HG02623 (cell line): ENCODE results near the gene RAP1A.
"Not testable (repeated sequence)": the region's sequence is repeated elsewhere in the genome, so short reads cannot be mapped to it uniquely, and the experiment has no call there.

Experiments
- ATAC-seq: cut with Tn5 transposase; IDR thresholded peaks from one replicate; pipeline ENCODE4 v1.9.1; 2021; ENCODE audit warnings: moderate library complexity; ENCODE audit not compliant: unreplicated experiment

The RAP1A gene

DNA sequence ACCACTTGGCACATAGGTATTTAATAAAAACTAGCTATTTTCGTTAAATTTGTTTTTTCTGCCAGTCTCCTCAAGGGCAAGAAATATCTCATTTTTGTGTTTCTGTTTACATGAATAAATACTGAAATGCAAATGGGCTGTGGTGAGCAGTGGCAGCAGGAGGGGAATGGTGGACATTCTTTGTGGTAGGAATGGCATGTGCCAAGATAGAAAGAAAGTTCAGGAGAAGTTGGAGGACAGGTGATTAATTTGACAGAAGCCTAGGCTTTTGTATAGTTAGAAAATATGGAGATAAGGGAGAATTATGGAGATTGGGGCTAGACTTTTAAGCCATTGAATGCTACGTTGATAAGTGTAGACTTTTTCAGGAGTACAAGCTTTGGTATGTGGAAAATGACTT is 8.6 kb downstream of the RAP1A start:
- no peak for ATAC-seq

DNA sequence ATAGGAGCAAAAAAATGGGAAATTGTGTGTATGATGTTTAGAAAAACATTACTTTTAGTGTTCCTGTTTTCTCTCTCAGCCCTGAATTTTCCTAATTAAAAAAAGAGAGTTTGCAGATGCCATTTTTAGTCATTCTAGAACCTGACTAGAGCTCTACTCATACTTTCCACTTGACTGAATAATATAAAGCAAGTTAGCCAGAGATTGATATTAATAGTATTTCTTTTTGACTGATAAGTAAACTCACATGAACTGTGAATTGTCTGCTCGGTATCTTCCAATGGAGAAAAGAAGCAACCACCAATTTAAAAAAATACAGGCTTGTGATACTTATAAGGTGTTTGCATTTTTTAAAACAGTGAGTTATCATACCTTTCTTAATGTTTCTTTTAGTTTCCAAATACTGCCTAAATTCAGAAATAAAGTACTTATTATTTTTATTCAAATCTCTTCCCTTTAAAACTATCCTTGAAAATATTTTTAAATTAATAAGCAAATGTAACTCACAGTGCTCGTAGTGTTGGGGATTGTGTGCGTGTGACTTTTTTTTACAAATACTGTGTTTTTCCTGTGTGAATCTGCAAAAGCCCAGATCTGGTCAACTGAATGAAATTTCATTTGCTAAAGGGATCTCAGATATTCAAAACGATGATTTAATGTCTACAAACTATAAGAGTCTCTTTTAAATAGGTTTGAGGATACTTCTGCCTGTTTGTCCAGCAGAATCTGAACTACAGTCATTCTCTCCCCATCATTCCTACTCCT is 9.8 kb downstream of the RAP1A start:
- ATAC-seq, result no peak

DNA sequence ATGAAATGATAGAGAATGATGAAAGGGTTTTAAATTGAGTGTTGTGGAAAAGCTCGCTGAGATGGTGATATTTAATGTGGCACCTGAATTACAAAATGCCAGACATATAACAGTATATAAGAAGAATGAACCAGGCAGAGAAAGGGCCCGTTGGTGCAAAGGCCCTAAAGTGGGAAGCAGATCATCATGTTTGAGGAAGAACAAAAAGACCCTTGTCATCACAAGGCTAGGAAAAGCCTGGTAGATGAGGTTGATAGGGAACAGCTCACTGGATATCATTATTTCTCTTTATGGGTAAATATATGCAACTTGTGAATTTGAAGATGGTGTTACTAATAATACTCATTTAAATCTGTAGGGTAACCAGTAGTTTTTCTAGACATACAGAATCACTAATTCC is 11.0 kb downstream of the RAP1A start:
- ATAC-seq, result no peak

DNA sequence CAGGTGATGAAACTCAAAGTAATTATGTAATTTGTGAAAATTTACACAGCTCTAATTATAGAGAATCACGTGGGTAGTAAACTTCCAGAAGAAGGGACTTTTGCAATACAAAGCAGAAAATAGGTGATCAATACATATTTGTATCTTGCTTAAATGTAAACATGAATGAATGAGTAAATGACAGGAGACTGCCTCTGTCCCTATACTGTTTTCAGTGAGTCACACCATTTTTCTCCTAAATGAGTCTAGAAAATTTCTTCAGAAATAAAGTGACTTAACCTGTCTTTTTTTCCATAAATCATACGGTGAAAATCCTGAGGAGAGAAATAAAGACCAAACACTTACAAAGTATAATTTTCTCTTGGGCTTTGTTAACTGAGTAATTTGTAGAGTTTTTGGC is 11.9 kb downstream of the RAP1A start:
- ATAC-seq, result no peak

DNA sequence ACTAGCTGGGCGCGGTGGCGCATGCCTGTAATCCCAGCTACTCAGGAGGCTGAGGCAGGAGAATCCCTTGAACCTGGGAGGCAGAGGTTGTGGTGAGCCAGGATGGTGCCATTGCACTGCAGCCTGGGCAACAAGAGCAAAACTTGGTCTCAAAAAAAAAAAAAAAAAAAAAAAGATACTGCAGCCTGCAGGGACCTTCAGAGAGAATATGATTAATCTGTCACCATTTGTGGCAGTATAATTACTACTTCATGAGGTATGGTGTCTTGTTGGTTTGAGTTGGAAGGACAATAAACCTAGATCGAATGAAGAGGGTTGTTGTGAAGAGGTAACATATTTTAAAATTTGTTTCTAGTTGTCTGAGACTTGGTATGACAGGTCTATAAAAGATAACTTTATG is 13.2 kb downstream of the RAP1A start:
- ATAC-seq, result not testable (repeated sequence)

DNA sequence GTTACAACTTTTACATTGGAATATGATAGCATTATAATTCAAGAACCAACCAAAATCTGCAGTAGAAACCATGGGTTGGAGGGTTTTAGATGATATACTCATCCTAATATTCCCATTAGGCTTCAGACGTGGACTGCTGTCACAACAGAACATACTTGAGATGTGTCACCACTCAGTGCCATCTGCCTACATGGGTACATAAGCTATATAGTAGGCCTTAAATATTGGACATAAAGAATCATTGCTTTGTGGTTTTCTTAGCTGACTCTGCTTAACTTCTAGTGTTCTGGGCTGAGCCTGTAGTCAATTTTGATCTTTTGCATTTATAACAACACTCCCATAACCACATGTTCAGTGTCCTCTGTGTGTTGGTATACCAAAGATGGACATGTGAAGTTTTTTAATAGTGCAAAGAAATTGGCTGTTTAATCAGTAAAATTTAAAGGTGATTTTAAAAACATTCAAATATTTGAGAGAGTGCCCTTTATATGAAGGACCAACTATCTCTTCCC is 14.2 kb downstream of the RAP1A start:
- no peak for ATAC-seq

DNA sequence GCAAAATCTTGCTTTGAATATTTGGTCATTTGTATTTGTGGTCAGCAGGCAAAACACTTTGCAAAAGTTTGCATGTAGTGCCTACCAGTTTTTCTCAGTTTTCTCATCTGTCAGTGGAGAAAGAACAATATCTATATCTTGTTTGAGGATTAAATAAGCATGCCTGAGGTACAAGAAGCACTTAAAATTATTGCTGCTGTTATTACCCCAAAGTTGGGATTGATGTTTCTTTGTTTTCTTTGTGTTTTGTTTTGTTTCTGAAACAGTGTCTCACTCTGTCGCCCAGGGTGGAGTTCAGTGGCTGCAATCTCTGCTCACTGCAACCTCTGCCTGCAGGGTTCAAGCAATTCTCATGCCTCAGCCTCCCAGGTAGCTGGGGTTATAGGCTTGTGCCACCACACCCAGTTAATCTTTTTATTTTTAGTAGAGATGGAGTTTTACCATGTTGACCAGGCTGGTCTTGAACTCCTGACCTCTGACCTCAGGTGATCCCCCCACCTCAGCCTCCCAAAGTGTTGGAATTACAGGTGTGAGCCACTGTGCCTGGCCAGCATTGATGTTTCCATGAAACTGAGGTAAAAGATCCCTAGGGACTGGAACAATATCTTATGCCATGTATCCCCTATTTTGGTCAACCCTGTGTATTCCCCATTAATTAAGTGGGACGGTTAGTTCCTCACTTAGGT is 15.9 kb downstream of the RAP1A start:
- no peak for ATAC-seq

DNA sequence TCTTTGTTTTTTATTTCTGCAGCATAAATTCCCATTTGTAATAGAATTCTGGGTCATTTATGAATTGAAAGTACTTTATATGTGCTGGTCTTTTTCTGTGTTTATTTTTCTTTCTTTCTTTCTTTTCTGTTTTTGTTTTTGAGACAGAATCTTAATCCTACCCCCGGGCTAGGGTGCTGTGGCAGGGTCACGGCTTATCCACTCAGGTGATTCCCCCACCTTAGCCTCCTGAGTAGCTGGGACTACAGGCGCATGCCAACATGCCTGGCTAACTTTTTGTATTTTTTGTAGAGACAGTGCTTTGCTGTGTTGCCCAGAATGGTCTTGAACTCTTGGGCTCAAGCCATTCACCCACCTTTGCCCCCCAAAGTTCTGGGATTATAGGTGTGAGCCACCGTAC is 18.7 kb downstream of the RAP1A start:
- no peak for ATAC-seq

DNA sequence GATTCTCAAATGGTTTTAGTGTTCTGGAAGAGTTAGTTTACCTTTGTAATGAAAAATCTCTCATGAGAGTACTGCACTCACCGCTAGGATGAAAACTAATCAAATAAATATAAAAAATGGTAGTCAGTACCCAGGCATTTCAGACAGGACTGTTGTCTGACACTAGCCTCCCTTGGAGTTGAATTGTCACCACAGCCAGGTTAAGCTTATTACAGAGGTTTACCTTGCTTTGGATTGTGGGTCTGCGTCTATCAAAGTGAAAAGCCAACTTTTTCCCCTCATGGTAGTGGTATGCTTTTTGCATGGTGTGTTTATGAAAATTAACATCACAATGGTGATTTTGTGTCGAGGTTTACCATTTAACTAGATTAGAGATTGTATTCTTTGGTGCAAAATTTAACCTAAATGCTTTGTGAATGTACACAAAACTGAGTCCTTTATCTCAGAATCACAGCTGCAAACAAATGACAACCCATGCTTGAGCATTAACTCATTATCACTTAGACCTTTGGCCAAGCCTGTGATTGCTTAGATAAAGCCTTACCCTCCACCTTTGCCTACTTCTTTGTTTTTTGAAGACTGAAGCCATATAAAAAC is 20.1 kb downstream of the RAP1A start:
- ATAC-seq, result no peak

DNA sequence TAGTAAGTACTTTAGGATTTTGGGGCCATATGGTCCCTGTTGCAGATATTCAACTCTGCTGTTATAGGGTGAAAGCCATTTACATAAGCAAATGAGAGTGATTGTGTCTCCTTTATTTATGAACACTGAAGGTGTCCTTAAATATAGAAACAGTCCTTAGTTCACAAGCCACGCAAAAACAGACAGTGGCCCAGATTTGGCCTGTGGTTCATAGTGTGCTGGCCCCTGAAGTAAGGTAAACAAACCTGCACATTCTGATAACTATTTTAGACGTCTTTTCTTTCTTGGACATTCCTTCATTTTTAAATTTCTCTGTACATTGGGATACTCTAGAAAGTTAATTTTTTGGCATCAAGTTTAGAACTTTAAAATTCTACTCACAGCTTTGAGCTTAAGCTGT is 23.5 kb downstream of the RAP1A start:
- ATAC-seq, result no peak

DNA sequence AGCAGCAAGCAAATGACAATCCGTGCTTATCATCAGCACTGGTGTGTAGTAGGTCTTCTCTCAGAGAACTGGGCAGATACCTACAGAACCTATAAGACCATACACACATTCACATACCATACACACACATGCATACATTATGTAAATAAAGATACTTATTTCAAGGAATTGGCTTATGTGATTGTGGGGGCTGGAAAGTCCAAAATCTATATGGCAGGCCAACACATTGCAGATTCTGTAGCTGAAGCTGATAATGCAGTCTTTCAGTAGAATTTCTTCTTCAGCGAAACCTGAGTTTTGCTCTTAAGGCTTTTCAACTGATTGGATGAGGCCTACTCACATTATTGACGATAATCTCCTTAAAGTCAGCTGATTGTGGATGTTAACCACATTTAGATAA is 24.1 kb downstream of the RAP1A start:
- ATAC-seq, result no peak

DNA sequence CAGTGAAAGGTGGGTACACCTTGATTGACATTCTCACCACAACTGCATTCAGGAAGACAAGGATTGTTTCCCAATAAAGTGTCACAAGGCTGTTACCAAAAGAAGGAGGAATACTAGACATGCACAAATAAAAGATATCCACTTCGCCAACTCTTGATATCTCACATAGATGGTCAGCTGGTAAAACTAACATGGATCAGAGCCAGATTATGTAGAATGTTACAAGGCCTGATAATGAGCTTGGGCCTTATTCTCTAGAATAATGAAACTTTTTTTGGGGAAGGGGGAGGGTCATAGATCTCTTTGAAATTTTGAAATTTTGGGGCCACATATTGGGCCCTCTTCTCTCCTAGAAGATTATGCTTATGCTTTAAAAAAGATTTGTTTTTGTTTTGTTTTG is 24.9 kb downstream of the RAP1A start:
- no peak for ATAC-seq

DNA sequence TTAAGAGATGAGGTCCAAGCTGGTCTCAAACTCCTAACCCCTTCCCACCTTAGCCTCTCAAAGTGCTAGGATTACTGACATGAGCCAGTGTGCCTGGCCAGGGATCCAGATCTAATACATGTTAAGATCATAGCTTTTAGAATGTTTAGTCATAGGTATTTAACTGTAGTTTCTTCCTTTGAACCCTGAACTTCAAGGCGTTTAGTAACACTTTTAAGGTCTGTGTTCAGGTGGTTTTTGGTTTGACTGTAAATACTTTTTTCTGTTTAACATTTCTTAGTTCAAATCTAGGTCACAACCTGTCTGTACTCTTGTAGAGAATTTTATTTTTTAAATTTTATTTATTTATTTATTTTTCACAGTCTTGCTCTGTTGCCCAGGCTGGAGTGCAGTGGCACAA is 28.1 kb downstream of the RAP1A start:
- no peak for ATAC-seq

DNA sequence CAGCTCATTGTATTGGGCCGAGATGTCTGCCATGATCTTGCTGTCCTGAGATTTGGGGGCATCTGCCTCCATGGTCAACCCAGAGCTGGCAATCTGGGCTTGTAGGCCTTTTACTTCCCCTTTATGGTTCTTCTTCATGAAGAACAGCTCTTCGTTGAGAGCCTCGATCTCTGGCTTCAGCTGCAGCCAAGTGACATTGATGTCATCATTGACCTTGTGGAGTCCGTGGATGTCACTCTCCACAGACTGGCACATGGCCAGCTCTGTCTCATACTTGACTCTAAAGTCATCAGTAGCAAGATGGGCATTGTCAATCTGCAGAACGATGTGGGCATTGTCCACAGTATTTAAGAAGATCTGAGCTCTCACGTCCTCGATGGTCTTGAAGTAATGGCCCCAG is 29.2 kb downstream of the RAP1A start:
- no peak for ATAC-seq

DNA sequence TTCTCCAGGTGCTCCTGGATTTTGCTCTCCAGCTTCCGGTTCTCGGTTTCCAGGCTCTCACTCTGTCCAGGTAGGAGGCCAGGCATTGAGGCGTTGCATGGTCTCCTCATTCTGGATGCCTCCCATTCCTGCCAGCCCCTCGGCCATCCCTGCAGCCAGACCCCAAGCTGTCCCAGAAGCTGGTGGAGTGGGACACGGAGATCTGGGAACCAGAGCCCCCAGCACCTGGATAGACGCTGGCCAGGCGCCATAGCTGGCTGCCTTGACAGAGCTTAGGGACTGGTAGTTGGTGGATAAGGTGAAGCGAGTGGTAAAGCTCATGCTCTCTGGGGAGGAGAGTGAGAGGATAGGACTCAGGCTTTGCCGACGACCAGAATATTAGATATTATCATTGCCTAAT is 29.6 kb downstream of the RAP1A start:
- ATAC-seq, result no peak

DNA sequence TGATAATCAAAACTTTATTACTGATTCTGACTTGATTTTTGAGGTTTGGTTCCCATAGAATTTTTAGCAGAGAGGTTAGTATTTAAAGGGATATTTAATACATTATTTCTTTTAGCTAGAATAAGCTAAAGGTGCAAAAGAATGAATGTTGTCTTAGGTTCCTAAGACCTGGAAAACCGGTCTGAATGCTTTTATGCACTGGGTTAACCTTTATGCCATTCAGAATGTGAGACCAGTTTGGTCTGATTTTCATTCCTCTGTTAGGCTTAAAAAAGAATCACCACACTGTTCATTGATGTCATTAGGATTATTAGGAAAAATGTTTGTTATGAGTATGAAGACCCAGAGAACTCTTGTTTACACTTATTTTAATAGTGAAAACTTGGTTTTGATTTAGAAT is 30.1 kb downstream of the RAP1A start:
- ATAC-seq, result no peak

DNA sequence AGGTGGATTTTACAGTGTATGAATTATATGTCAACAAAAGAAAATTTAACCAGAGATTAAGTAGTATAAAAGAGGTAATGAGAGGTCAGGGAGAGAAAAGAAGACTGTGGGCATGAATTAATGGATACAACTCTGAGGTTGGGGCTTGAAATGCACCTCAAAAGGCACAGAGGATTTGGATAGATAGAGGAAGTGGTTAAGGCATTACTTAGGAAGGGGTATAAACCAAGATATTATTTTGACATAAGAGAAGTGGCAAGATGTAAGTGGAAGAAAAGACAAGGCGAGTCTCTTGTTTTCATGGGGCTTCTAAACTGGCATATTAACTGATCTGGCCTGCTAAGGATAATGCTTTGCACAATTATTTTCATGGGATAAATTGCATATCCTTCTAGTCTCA is 34.1 kb downstream of the RAP1A start:
- ATAC-seq, result no peak

DNA sequence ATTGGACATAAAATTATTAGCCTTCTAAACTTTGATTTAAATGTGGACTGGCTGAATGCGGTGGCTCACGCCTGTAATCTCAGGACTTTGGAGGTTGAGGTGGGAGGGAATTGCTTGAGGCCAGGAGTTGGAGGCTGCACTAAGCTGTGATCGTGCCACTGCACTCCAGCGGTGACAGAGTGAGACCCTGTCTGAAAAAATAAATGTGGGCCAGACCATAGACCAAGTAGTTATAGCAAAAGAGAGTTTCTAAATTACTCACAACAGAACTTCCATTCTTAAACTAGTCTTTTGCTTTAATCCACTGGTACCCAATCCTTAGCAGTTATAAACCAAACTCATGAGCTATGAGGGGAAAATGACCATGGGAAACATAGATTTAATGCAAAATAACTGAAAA is 35.2 kb downstream of the RAP1A start:
- ATAC-seq, result peak; percentile 63

DNA sequence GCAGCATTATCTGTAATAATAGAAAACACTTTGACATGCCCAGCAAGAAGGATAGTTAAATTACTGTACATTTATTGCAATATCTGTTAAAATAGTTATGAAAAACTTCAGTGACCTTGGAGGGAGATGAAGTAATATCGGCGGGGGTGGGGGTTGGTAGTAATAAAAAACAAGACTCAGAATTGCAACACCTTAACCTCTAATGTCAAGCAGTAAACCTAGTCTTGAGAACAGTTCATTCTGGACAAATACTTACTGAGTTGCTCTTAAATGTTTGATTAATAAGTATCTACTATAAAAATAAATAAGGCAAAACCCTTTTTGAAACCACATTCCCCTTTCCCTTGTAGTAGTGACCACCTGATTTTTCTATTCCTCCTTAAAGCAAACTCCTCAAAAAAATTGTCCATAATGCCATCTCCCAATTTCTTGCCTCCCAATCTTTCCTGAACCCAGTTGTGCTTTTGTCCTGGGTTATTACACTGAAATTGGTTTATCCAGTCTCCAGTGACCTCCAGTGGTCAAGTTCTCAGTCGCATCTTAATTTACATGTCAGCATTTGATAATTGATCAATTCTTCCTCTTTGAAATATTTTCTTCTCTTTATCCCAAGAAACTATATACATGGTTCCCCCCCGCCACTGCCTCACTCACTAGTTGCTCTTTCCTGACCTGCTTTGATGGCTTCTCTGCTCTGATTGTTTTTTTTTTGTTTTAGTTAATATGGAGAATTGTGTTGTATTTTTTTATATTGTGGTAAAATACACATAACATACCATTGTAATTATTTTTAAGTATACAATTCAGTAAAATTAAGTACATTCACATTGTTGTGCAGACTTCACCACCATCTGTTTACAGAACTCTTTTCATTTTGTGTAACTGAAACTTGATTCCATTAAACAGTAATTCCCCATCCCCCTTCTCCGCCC is 36.8 kb downstream of the RAP1A start:
- no peak for ATAC-seq

DNA sequence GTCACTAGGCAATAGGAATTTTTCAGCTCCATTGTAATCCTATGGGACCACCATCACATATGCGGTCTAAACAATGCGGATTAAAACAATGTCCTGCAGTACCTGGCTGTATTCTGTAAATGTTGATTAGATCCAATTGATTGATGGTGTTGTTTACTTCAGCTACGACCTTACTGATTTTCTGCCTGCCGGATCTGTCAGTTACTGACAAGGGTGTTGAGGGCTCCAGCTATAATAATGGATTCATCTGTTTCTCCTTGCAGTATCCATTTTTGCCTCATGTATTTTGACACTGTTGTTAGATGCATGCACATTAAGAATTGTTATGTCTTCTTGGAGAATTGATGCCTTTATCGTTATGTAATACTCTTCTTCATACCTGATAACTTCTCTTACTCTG is 39.0 kb downstream of the RAP1A start:
- no peak for ATAC-seq
